Panc1 (cell line): ENCODE data around the gene LRFN2. TPM values are rescaled to one million over a fixed set of nuclear protein-coding genes. Genes with fewer than 3 reads are reported as not detected.

Experiments used
- ATAC-seq: fragments of 200-7000 bp; cut with Tn5 transposase; 2 replicates; pipeline ENCODE4 v1.9.1; 2020; ENCODE audit warnings: mild to moderate bottlenecking, moderate library complexity
- BruUV-seq: library from RNA; stranded (reverse); fragments of 400-500 nt; replicated peaks from 2 replicates; lab custom pipeline; 2021; lab: Mats Ljungman, UMichigan
- CTCF ChIA-PET: fragments of 300-600 bp; sonication (Branson Sonifier 250); formaldehyde crosslinking; loops from one replicate; lab custom pipeline; 2022; ENCODE audit warnings: antibody characterized with exemption; lab: Charles Lee
- POLR2A ChIA-PET: fragments of 300-600 bp; sonication (Branson Sonifier 250); formaldehyde crosslinking; loops from one replicate; lab custom pipeline; 2022; ENCODE audit warnings: antibody characterized with exemption; lab: Charles Lee
- DNase-seq: peaks from one replicate; pipeline ENCODE4 v3.0.0-alpha.2; 2010; ENCODE audit warnings: low read depth, low spot score
- H3K27ac ChIP-seq: 2 replicates; pipeline ENCODE4 v1.5.1; 2011; ENCODE audit warnings: mild to moderate bottlenecking, low read length, inconsistent platforms
- H3K27me3 ChIP-seq: fragments of 200-500 bp; sonication (Bioruptor generic); 2 replicates; pipeline ENCODE4 v1.6.0; 2014; ENCODE audit warnings: low read length, inconsistent platforms; ENCODE audit not compliant: control insufficient read depth, insufficient read depth
- H3K36me3 ChIP-seq: fragments of 200-500 bp; sonication (Bioruptor generic); 2 replicates; pipeline ENCODE4 v1.5.1; 2014; ENCODE audit warnings: inconsistent platforms, mild to moderate bottlenecking, low read length, moderate library complexity; ENCODE audit not compliant: control insufficient read depth, insufficient read depth
- H3K4me1 ChIP-seq: 2 replicates; pipeline ENCODE4 v1.5.1; 2011; ENCODE audit warnings: inconsistent platforms, mild to moderate bottlenecking, low read length, moderate library complexity; ENCODE audit not compliant: control insufficient read depth, insufficient read depth
- H3K4me3 ChIP-seq, 2 experiments: 2 replicates each; pipeline ENCODE4 v1.5.1; 2011 to 2012; ENCODE audit warnings: low read depth in 2 of 2, low read length in 2 of 2, mild to moderate bottlenecking in 2 of 2, inconsistent platforms in 1 of 2, moderate library complexity in 1 of 2
- H3K9me3 ChIP-seq: fragments of 200-500 bp; sonication (Bioruptor generic); 2 replicates; pipeline ENCODE4 v1.5.1; 2014; ENCODE audit warnings: low read depth, mild to moderate bottlenecking, inconsistent platforms, low read length, moderate library complexity; ENCODE audit not compliant: control insufficient read depth, insufficient read depth
- POLR2AphosphoS5 ChIP-seq: IDR thresholded peaks from 2 replicates; pipeline ENCODE4 v1.6.1; 2012; ENCODE audit warnings: mild to moderate bottlenecking, low read depth, low read length, moderate library complexity
- REST ChIP-seq, 2 experiments: IDR thresholded peaks; 2 replicates each; pipeline ENCODE4 v1.6.1; 2011 to 2012; ENCODE audit warnings: low read depth in 2 of 2, control low read depth in 1 of 2, low read length in 1 of 2, mild to moderate bottlenecking in 1 of 2, moderate library complexity in 1 of 2; ENCODE audit not compliant: insufficient read depth in 1 of 2
- SIN3A ChIP-seq: IDR thresholded peaks from 2 replicates; pipeline ENCODE4 v1.6.1; 2012; ENCODE audit warnings: low read depth, mild to moderate bottlenecking, low read length, moderate library complexity, borderline replicate concordance; ENCODE audit not compliant: insufficient read depth
- TCF7L2 ChIP-seq: IDR thresholded peaks from 2 replicates; pipeline ENCODE4 v1.6.1; 2011; ENCODE audit warnings: mild to moderate bottlenecking, low read depth, low read length, inconsistent platforms
- in situ Hi-C: cut with HindIII; loops from 2 replicates; pipeline ENCODE4 v1.10.0; 2016; ENCODE audit warnings: low sequenced_read_pairs, low pct_unique_long_range_greater_than_20kb
- intact Hi-C: fragments of 100-400 bp; cut with micrococcal nuclease; formaldehyde crosslinking; loops from one replicate; pipeline ENCODE4 v1.10.0; 2022; ENCODE audit not compliant: unreplicated experiment
- total RNA-seq: library from RNA; stranded (reverse); gene quantifications from one replicate; pipeline ENCODE4 v1.2.1, GENCODE V29; 2021; ENCODE audit not compliant: unreplicated experiment
- TF ChIP-seq, protein P1 (sequence below): fragments of 450-650 bp; IDR thresholded peaks from 2 replicates; pipeline ENCODE4 v1.5.1; 2017; ENCODE audit warnings: mild to moderate bottlenecking

LRFN2 gene
- total RNA-seq, 1 experiment from 2014 or later: 0.05 TPM

DNA sequence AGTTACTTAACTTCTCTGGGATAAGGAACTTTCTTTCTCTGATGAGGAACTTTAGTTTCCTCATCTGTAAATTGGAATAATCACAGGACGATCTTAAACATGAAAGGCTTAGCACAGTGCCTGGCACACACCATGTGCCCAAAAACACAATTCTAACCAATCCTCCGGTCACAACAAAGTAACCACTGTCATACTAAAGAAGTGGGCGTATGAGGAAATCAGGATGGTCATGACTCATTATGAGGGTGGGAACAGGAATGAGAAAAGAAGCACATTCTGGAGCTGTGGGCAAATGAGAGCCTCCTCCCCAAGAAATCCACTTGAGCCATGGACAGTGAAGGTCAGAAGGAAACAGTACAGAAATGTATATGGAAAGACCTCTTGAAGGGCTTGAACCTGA, 82.9 kb downstream of the LRFN2 start:
- Histone ChIP-seq H3K36me3 (no peaks in the 10 kb centered on the region), H3K4me1 (no peaks in the 10 kb centered on the region), H3K9me3 (no peaks in the 10 kb centered on the region), H3K27ac (no peak overlapping the region), H3K27me3 (no peaks in the 10 kb centered on the region; the same call in none of the 2 replicates), H3K4me3 (no peak overlapping the region)
- ChIA-PET POLR2A (no interaction called here), CTCF (no interaction called here)
- DNase-seq: no peak
- intact Hi-C loops (no loop called here), in situ Hi-C loops (no loop called here)
- ATAC-seq: no peak
- no TSS peak for BruUV-seq
- TF ChIP-seq REST (IDR thresholded peaks at IDR 0.05; ENCODE audit: insufficient read depth in 1 of 2, low read depth in 2 of 2, low read length in 1 of 2): no peak

- no peak overlapping the region for H3K4me3 ChIP-seq
- H3K9me3 ChIP-seq: no peaks in the 10 kb centered on the region
- H3K27ac ChIP-seq: no peak overlapping the region
- no peaks in the 10 kb centered on the region for H3K4me1 ChIP-seq
- TF ChIP-seq TCF7L2 (no peak), POLR2AphosphoS5 (no peak), REST (IDR thresholded peaks at IDR 0.05; ENCODE audit: insufficient read depth in 1 of 2, low read depth in 2 of 2, low read length in 1 of 2) (no peak), SIN3A (no peak)
- TF ChIP-seq, protein P1, sequence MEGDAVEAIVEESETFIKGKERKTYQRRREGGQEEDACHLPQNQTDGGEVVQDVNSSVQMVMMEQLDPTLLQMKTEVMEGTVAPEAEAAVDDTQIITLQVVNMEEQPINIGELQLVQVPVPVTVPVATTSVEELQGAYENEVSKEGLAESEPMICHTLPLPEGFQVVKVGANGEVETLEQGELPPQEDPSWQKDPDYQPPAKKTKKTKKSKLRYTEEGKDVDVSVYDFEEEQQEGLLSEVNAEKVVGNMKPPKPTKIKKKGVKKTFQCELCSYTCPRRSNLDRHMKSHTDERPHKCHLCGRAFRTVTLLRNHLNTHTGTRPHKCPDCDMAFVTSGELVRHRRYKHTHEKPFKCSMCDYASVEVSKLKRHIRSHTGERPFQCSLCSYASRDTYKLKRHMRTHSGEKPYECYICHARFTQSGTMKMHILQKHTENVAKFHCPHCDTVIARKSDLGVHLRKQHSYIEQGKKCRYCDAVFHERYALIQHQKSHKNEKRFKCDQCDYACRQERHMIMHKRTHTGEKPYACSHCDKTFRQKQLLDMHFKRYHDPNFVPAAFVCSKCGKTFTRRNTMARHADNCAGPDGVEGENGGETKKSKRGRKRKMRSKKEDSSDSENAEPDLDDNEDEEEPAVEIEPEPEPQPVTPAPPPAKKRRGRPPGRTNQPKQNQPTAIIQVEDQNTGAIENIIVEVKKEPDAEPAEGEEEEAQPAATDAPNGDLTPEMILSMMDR: no peak
- H3K27me3 ChIP-seq: peaks cover 2% of the 10 kb centered on the region
- ChIA-PET CTCF (no interaction called here), POLR2A (no interaction called here)
- DNase-seq (no peak), ATAC-seq (no peak)
- intact Hi-C loops: no loop called here
- no peaks in the 10 kb centered on the region for H3K36me3 ChIP-seq
- no TSS peak for BruUV-seq
- in situ Hi-C loops: no loop called here
These were observed 86.9 kb downstream of the LRFN2 start for GRCh38 chr6:40500227-40500626.
